ENCODE measurements around the gene ITIH2.
"Not testable (repeated sequence)": the region's sequence is repeated elsewhere in the genome, so short reads cannot be mapped to it uniquely, and the experiment has no call there.

ITIH2 gene, protein sequence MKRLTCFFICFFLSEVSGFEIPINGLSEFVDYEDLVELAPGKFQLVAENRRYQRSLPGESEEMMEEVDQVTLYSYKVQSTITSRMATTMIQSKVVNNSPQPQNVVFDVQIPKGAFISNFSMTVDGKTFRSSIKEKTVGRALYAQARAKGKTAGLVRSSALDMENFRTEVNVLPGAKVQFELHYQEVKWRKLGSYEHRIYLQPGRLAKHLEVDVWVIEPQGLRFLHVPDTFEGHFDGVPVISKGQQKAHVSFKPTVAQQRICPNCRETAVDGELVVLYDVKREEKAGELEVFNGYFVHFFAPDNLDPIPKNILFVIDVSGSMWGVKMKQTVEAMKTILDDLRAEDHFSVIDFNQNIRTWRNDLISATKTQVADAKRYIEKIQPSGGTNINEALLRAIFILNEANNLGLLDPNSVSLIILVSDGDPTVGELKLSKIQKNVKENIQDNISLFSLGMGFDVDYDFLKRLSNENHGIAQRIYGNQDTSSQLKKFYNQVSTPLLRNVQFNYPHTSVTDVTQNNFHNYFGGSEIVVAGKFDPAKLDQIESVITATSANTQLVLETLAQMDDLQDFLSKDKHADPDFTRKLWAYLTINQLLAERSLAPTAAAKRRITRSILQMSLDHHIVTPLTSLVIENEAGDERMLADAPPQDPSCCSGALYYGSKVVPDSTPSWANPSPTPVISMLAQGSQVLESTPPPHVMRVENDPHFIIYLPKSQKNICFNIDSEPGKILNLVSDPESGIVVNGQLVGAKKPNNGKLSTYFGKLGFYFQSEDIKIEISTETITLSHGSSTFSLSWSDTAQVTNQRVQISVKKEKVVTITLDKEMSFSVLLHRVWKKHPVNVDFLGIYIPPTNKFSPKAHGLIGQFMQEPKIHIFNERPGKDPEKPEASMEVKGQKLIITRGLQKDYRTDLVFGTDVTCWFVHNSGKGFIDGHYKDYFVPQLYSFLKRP

DNA sequence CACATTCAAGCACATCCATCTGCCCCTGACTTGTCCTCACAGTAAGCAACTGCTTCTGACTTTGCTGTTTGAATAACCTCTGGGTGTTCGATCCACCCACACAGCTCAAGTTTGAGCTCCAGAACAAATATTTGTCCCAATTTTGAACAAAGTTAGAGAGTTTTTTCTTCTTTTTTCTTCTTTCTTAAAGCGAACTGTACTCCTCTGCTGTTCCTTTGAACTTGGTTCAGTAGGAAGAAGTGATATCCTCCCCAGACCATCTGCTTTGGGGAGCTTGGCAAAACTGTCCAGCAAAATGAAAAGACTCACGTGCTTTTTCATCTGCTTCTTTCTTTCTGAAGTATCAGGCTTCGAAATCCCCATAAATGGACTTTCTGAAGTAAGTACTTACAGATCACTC lies at the start of gene ITIH2:
Gene ITIH2 (plus strand): TSS at position 177 of the 400 bp plus-strand sequence. CDS start 119 bp downstream, at position 296.
- in situ Hi-C loops (cut with HindIII; ENCODE audit: low pct_unique_long_range_greater_than_20kb, low sequenced_read_pairs) = no loop called here
- no peak for TF ChIP-seq JUND (IDR thresholded peaks at IDR 0.05; ENCODE audit: low read depth)
- no peak for DNase-seq (ENCODE audit: low read depth in 1 of 2, low spot score in 1 of 2)

DNA sequence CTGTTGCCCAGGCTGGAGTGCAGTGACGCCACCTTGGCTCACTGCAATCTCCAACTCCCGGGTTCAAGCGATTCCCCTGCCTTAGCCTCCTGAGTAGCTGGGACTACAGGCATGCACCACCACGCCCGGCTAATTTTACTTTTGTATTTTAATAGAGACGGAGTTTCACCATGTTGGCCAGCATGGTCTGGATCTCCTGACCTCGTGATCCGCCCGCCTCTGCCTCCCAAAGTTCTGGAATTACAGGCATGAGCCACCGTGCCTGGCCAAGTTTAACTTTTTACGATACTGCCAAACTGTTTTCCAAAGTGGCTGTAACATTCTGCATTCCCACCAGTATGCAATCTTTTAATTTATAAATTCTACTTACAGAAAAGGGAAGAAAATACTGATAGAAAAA lies 46.0 kb upstream of the ITIH2 start:
- DNase-seq (ENCODE audit: low read depth in 1 of 2, low spot score in 1 of 2); in situ Hi-C loops (cut with HindIII; ENCODE audit: low pct_unique_long_range_greater_than_20kb, low sequenced_read_pairs): not testable (repeated sequence)

DNA sequence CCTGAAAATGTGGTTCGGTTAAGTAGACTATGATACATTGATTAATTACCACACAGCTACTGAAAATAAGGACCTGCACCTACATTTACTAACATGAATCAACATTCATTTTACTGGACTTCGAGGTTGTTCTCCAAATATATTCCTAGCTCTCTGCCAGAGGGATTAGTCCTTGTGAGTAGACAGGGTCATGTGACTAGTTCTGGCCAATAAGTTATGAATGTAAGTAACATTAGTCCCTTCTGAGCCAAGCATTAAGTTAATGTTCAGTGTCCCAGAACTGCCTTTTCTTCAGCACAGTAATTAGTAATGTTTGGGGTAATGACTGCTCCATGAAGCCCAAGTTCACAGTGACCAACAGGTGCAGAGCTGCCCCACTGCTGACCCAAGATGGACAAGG lies 45.6 kb upstream of the ITIH2 start:
- no peak for TF ChIP-seq JUND (IDR thresholded peaks at IDR 0.05; ENCODE audit: low read depth)
- in situ Hi-C loops (cut with HindIII; ENCODE audit: low pct_unique_long_range_greater_than_20kb, low sequenced_read_pairs) = no loop called here
- DNase-seq (ENCODE audit: low read depth in 1 of 2, low spot score in 1 of 2) = no peak

DNA sequence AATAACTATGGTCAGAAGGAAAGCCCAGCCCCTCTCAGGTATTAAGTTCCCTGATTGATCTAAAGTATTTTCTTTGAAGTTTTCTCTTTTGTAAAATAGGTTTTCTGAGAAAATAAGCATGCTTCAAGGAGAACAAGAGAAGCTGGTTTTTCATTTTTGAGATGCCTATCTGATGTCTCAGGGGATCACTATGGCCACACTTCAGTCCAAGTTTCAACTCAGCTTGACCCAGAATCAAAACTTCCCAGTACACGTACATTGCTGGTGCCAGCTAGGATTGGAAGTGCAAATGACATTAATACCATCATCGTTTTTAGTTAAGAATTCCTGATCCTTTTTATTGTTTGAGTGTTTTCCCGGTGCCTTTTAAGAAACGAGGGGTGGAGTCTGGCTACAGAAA lies 43.6 kb upstream of the ITIH2 start:
- DNase-seq (ENCODE audit: low read depth in 1 of 2, low spot score in 1 of 2) = no peak
- in situ Hi-C loops (cut with HindIII; ENCODE audit: low pct_unique_long_range_greater_than_20kb, low sequenced_read_pairs) = no loop called here
- TF ChIP-seq JUND (IDR thresholded peaks at IDR 0.05; ENCODE audit: low read depth) = no peak

DNA sequence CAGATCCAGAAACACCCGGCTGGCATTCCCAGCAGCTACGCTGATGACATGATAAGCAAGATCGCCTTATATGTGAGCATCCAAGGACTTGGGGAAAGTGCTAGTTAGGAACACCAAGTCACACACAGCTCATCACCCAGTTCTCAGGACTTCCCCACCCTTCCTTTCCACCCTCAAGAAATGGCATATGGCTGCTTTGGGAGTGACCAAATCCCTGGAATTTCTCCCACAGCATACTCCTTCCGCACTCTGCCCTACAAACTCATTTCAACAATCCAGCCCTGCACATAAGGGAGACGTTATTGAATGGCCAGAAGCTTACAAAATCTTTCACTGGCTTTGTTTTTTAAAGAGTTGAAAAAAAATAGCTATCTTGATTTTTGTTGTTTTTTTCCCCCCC lies 40.6 kb upstream of the ITIH2 start:
- in situ Hi-C loops (cut with HindIII; ENCODE audit: low pct_unique_long_range_greater_than_20kb, low sequenced_read_pairs) = no loop called here
- TF ChIP-seq JUND (IDR thresholded peaks at IDR 0.05; ENCODE audit: low read depth) = no peak
- no peak for DNase-seq (ENCODE audit: low read depth in 1 of 2, low spot score in 1 of 2)

DNA sequence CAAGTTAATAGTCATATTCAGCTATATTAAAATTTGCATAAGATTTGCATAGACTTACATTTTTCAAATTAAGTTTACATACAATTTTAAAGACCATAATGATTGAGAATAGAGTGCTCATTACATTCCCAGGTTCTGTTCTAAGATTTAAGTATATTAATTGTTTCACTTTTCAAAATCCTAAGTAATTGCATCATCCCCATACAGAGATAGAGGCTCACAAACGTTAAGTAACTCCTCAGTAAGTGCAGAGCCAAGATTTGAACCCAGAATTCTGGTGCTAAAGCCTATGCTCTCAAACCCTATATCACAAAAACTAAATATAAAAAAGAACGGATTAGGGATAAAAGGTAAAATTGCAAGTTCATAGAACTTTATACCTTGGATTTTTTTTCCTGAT lies 38.4 kb upstream of the ITIH2 start:
- no peak for TF ChIP-seq JUND (IDR thresholded peaks at IDR 0.05; ENCODE audit: low read depth)
- DNase-seq (ENCODE audit: low read depth in 1 of 2, low spot score in 1 of 2) = no peak
- in situ Hi-C loops (cut with HindIII; ENCODE audit: low pct_unique_long_range_greater_than_20kb, low sequenced_read_pairs) = no loop called here

DNA sequence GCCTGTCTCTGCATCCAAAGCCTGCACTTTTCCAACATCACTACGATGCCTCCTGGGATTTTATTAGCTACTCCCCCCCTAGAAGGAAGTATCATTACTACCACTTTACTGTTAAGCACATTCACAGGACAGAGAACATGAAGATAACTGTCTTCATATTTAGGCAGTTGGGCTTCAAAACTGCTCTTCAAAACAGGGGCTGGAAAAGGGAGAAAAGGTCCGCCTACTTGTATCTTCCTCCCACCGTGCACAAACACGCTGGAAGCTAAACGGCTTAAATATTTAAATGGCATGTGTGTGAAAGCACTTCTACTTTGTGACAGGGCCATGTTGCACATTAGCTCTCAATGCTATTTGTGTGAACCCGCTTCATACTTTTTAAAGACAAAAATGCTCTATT lies 37.3 kb upstream of the ITIH2 start:
- no peak for DNase-seq (ENCODE audit: low read depth in 1 of 2, low spot score in 1 of 2)
- in situ Hi-C loops (cut with HindIII; ENCODE audit: low pct_unique_long_range_greater_than_20kb, low sequenced_read_pairs) = no loop called here
- TF ChIP-seq JUND (IDR thresholded peaks at IDR 0.05; ENCODE audit: low read depth) = no peak

DNA sequence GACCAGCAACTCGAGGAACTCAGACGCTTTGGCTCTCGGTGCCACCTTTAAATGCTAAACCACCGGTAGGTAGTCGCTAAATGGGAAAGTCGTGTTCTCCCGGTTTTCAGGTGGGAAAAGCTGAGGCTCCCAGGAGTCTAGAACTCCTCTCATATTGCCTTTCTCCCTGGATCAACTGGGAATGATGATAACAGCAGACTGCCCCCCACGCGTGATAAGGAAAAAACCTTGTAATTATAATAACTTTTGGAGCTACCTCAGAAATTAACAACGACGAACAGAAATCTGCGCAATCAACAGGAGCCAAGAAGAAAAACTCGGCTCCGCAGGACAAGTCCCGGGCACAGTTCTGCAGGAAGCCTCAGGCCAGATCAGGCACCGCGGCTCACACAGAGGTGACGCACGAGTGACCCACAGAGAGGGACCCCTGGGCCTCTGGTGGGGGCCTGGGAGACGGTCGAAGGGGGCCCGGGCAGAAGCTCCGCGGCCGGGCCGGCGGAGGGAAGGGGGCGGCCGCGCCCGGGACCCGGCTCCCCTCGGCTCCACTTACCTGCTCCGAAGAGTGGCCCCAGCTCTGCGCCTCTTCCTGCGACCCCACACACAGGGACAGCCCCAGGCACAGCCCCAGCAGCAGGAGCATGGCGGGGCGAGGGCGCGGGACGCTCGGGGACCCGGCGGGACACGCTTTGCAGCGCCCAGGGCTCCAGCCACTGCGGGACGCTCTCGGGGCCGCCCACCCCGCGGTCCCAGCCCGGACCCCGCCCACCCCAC lies 36.7 kb upstream of the ITIH2 start, which contains the start of gene ITIH5:
Gene ITIH5 (minus strand): TSS at position 714 of the 771 bp plus-strand sequence. CDS start 74 bp downstream, at position 640.
- no peak for DNase-seq (ENCODE audit: low read depth in 1 of 2, low spot score in 1 of 2)
- TF ChIP-seq JUND (IDR thresholded peaks at IDR 0.05; ENCODE audit: low read depth) = no peak
- in situ Hi-C loops (cut with HindIII; ENCODE audit: low pct_unique_long_range_greater_than_20kb, low sequenced_read_pairs) = no loop called here

DNA sequence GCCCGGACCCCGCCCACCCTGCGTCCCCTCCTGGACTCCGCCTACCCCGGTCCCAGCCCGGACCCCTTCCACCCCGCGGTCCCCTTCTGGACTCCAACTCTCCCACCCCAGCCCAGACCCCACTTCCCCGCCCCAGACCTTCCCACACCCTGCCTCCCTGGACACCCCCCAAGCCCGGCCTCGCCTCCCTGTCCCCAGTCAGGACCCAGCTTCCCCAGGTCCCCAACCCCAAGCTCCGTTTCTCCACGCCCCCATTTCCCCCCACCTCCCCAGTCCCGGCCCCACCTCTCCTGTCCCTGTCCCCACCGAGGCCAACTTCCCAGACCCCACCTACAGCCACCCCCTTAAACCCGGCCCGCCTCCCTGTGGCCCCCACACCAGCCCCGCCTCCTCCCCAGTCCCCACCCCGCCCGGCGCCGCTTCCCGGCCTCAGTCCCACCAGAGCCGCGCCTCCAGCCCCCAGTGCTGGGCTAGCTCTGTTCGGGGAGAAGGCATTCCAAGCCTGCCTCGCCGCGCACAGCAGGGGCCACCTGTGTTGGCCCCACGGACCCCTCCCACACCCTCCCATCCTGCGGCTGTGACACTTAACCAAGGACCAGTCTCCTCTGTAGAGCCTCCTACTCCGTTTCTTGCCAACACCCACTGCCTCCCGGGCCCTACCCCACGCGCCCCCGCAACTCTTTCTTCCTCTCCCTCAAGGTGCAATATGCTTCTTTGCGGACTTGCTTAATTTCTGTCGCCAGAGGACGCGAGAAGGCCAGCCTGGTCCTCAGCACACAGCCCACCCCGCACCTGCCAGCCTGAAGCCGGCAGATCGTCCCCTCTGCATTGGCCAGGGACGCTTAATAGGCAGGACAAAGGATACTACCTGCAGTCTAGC lies 35.6 kb upstream of the ITIH2 start:
- TF ChIP-seq JUND (IDR thresholded peaks at IDR 0.05; ENCODE audit: low read depth) = no peak
- in situ Hi-C loops (cut with HindIII; ENCODE audit: low pct_unique_long_range_greater_than_20kb, low sequenced_read_pairs) = no loop called here
- no peak for DNase-seq (ENCODE audit: low read depth in 1 of 2, low spot score in 1 of 2)

DNA sequence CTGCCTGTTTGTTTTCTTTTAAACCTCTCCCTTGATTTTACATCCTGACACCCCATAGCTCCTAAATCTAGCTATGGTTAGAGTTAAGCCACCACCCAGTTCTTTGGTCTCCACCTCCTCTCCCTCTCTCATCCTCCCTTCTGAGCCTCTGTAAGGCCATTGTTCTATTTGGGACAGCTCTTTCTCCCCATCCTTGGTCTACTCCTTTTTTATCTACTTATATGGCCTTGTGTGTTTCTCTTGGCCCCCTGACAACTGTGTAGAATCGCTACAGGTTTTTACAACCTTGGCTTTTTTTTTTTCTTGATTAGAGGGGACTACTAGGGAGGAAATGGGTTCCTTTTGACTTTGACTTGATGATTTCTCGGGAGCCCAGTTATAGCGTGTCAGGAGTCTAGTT lies 33.0 kb upstream of the ITIH2 start:
- in situ Hi-C loops (cut with HindIII; ENCODE audit: low pct_unique_long_range_greater_than_20kb, low sequenced_read_pairs) = no loop called here
- DNase-seq (ENCODE audit: low read depth in 1 of 2, low spot score in 1 of 2) = no peak
- no peak for TF ChIP-seq JUND (IDR thresholded peaks at IDR 0.05; ENCODE audit: low read depth)

DNA sequence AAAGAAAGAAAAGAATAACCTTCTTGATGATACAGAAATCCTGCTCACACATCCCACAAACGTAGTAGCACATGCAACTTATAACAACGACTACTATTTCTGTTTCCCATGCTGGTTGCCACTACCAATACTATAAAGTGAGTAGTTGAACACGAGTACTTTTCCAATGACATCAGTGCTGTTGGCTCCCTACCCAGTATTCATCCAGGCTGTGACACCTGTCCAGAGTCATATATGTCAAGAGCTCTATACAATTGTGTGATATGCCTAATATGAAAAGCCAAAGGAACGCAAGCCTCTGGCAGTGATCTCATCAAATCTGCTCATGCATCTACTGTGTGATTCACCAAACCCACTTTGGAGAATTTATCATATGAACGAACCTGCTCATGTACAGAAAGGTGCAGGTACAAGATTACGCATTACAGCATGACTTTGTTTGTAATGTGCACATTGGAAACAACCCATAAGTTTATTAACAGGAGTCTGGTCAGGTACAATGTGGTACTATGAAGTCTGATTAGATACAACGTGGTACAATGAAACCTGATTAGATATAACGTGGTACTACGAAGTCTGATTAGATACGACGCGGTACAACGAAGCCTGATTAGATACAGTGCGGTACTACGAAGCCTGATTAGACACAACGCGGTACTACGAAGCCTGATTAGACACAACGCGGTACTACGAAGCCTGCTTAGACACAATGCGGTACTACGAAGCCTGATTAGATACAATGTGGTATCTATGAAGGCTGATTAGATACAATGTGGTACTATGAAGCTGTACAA lies 30.6 kb upstream of the ITIH2 start:
- TF ChIP-seq JUND (IDR thresholded peaks at IDR 0.05; ENCODE audit: low read depth) = no peak
- in situ Hi-C loops (cut with HindIII; ENCODE audit: low pct_unique_long_range_greater_than_20kb, low sequenced_read_pairs) = no loop called here
- no peak for DNase-seq (ENCODE audit: low read depth in 1 of 2, low spot score in 1 of 2)

All from T47D (cell line).